Nephron progenitor cell (in vitro differentiated cells): ENCODE data around the gene LRP1.

Experiments
- DNase-seq: peaks from one replicate; pipeline ENCODE4 v3.0.0; 2021
- H3K27ac Mint-ChIP-seq: 2 replicates; pipeline ENCODE4 v1.8.0; 2021; ENCODE audit warnings: mild to moderate bottlenecking, moderate library complexity, mixed read lengths
- H3K27me3 Mint-ChIP-seq: 2 replicates; pipeline ENCODE4 v1.8.0; 2021; ENCODE audit warnings: mild to moderate bottlenecking, low read depth, mixed read lengths; ENCODE audit not compliant: poor library complexity
- H3K36me3 Mint-ChIP-seq: 2 replicates; pipeline ENCODE4 v1.8.0; 2021; ENCODE audit warnings: low read depth, mixed read lengths
- H3K4me1 Mint-ChIP-seq: 2 replicates; pipeline ENCODE4 v1.8.0; 2021; ENCODE audit warnings: mixed read lengths
- H3K4me3 Mint-ChIP-seq: 2 replicates; pipeline ENCODE4 v1.8.0; 2021; ENCODE audit warnings: mild to moderate bottlenecking, moderate library complexity, mixed read lengths
- H3K9me3 Mint-ChIP-seq: 2 replicates; pipeline ENCODE4 v1.8.0; 2021; ENCODE audit warnings: mild to moderate bottlenecking, moderate library complexity, mixed read lengths
- CTCF ChIP-seq: fragments of 200-600 bp; sonication (generic); IDR thresholded peaks from 2 replicates; pipeline ENCODE4 v1.5.0; 2021; ENCODE audit warnings: antibody characterized with exemption

LRP1 gene

GRCh38 chr12:57110104-57111030 is 17.9 kb upstream of the LRP1 start:
- Mint-ChIP-seq H3K4me1 (peaks cover 58% of the 10 kb centered on the region), H3K27ac (peak overlapping the region; percentile 99), H3K36me3 (peaks cover 21% of the 10 kb centered on the region), H3K9me3 (no peaks in the 10 kb centered on the region), H3K27me3 (no peaks in the 10 kb centered on the region), H3K4me3 (peak overlapping the region; percentile 83)
- peak; percentile 83 for DNase-seq
- no peak for TF ChIP-seq CTCF

GRCh38 chr12:57111031-57111734 is 17.1 kb upstream of the LRP1 start, which contains the start of gene STAT6:
STAT6 (minus strand) TSS chr12:57111362; CDS start chr12:57108278, 3,084 bp downstream.
- H3K4me3 Mint-ChIP-seq = peak within 1 kb of the TSS; percentile 83
- peaks cover 63% of the 10 kb centered on the region for H3K4me1 Mint-ChIP-seq
- peaks cover 20% of the 10 kb centered on the region for H3K36me3 Mint-ChIP-seq
- TF ChIP-seq CTCF = no peak
- peak; percentile 49 for DNase-seq
- H3K27ac Mint-ChIP-seq = peak within 1 kb of the TSS; percentile 99
- no peaks in the 10 kb centered on the region for H3K9me3 Mint-ChIP-seq
- H3K27me3 Mint-ChIP-seq = peaks cover 3% of the 10 kb centered on the region

- TF ChIP-seq CTCF = peak; percentile 77
- Mint-ChIP-seq H3K4me1 (peaks cover 59% of the 10 kb centered on the region), H3K27ac (no peak overlapping the region), H3K4me3 (peak overlapping the region; percentile 83), H3K36me3 (peaks cover 8% of the 10 kb centered on the region), H3K9me3 (no peaks in the 10 kb centered on the region), H3K27me3 (peaks cover 9% of the 10 kb centered on the region)
- DNase-seq = no peak
These were observed 15.6 kb upstream of the LRP1 start for GRCh38 chr12:57112492-57113294.

GRCh38 chr12:57116580-57117281 is 11.6 kb upstream of the LRP1 start:
- Mint-ChIP-seq H3K9me3 (no peaks in the 10 kb centered on the region), H3K36me3 (no peaks in the 10 kb centered on the region), H3K27ac (no peak overlapping the region), H3K4me3 (no peak overlapping the region), H3K27me3 (peaks cover 9% of the 10 kb centered on the region), H3K4me1 (peaks cover 29% of the 10 kb centered on the region)
- DNase-seq = no peak
- no peak for TF ChIP-seq CTCF

GRCh38 chr12:57118711-57119271 is 9.5 kb upstream of the LRP1 start:
- no peak for DNase-seq
- TF ChIP-seq CTCF = no peak
- Mint-ChIP-seq H3K4me1 (peaks cover 16% of the 10 kb centered on the region), H3K36me3 (no peaks in the 10 kb centered on the region), H3K4me3 (no peak overlapping the region), H3K9me3 (peaks cover 5% of the 10 kb centered on the region), H3K27ac (no peak overlapping the region), H3K27me3 (peaks cover 12% of the 10 kb centered on the region)
